WI38 (cell line): ENCODE measurements around the gene MYCBPAP.

Source experiments
- H3K4me3 ChIP-seq: 2 replicates; pipeline ENCODE4 v1.5.1; 2011; ENCODE audit warnings: low read depth, mild to moderate bottlenecking, control low read depth, low read length
- TF ChIP-seq, protein P1 (sequence below): IDR thresholded peaks from 2 replicates; pipeline ENCODE4 v1.5.1; 2012; ENCODE audit warnings: low read depth, mild to moderate bottlenecking, control low read depth, low read length

Gene MYCBPAP

GRCh38 chr17:50578173-50578572 is 69.9 kb downstream of the MYCBPAP start:
- H3K4me3 ChIP-seq = no peak overlapping the region
- TF ChIP-seq, protein P1, sequence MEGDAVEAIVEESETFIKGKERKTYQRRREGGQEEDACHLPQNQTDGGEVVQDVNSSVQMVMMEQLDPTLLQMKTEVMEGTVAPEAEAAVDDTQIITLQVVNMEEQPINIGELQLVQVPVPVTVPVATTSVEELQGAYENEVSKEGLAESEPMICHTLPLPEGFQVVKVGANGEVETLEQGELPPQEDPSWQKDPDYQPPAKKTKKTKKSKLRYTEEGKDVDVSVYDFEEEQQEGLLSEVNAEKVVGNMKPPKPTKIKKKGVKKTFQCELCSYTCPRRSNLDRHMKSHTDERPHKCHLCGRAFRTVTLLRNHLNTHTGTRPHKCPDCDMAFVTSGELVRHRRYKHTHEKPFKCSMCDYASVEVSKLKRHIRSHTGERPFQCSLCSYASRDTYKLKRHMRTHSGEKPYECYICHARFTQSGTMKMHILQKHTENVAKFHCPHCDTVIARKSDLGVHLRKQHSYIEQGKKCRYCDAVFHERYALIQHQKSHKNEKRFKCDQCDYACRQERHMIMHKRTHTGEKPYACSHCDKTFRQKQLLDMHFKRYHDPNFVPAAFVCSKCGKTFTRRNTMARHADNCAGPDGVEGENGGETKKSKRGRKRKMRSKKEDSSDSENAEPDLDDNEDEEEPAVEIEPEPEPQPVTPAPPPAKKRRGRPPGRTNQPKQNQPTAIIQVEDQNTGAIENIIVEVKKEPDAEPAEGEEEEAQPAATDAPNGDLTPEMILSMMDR = no peak

DNA sequence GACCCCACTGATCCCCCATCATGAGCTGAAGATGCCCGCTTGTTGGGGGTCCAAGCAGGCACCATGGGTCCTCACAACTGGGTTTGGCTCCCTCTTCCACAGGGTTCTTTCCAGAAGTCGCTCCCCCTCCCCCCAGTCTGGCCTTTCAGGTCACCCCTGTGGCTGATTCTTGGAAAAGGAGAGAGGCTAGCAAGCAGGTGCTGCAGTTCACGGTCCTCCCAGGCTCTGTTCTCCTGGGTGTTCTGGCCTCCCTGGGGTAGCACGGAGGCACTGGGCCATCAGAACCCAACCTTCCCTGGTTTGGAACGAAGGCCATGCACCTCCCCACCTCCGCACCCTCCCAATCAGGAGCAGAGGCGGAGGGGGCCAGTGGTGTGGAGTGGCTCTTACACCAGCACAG is 71.2 kb downstream of the MYCBPAP start:
- H3K4me3 ChIP-seq = no peak overlapping the region
- TF ChIP-seq, protein P1 = no peak

DNA sequence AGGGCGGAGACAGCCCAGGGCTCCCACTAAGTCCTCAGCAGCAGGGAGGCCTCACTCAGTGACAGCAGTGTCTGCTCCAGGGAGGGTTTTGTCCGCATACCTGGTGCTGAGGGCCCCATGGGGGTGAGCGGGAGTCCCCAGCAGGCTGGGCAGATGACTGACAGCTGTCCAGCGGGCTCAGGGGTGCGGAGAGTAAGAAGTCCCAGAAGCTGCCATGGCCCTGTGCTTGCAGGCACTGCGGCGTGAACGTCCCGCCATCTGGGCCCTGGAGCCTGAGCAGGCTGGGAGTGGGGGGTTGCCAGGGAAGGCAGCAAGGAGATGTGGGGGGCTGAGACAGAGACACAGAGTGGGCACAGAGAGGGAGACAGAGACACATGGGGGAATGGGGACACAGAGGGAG is 72.4 kb downstream of the MYCBPAP start:
- TF ChIP-seq, protein P1 = no peak
- H3K4me3 ChIP-seq = no peak overlapping the region
